Measurements from ENCODE around the gene EVI5. TPM values are rescaled to one million over a fixed set of nuclear protein-coding genes. Genes with fewer than 3 reads are reported as not detected.
"Not testable (repeated sequence)": the region's sequence is repeated elsewhere in the genome, so short reads cannot be mapped to it uniquely, and the experiment has no call there.

Gene EVI5
- total RNA-seq, 1 experiment from 2014 or later: 31.6 TPM

GRCh38 chr1:92536211-92536979, 248.5 kb downstream of the EVI5 start:
- BruUV-seq (replicated peaks): no TSS peak
- Histone ChIP-seq H3K27me3 (replicated peaks; ENCODE audit: insufficient read depth, low read depth, low read length, poor library complexity) (no peaks in the 10 kb centered on the region), H3K36me3 (ENCODE audit: insufficient read depth, low read length, poor library complexity, severe bottlenecking) (no peaks in the 10 kb centered on the region), H3K27ac (ENCODE audit: low read depth, low read length, poor library complexity, severe bottlenecking) (no peak overlapping the region), H3K4me3 (ENCODE audit: low read depth, low read length, poor library complexity, severe bottlenecking) (no peak overlapping the region), H3K9me3 (ENCODE audit: low read depth, low read length, poor library complexity, severe bottlenecking) (no peaks in the 10 kb centered on the region), H3K4me1 (ENCODE audit: insufficient read depth, low read length, poor library complexity, severe bottlenecking) (peaks cover 7% of the 10 kb centered on the region)
- intact Hi-C loops (cut with micrococcal nuclease; ENCODE audit: unreplicated experiment): no loop called here
- no peak for TF ChIP-seq EZH2 (IDR thresholded peaks at IDR 0.05; ENCODE audit: borderline replicate concordance, low read depth, low read length, poor library complexity, severe bottlenecking)
- TF ChIP-seq CTCF (conservative IDR thresholded peaks at IDR 0.05; ENCODE audit: low read depth, low read length): no peak
- DNase-seq (ENCODE audit: low spot score): no peak
- ChIA-PET CTCF (no interaction called here), POLR2A (ENCODE audit: low non-redundant PET) (no interaction called here)

DNA sequence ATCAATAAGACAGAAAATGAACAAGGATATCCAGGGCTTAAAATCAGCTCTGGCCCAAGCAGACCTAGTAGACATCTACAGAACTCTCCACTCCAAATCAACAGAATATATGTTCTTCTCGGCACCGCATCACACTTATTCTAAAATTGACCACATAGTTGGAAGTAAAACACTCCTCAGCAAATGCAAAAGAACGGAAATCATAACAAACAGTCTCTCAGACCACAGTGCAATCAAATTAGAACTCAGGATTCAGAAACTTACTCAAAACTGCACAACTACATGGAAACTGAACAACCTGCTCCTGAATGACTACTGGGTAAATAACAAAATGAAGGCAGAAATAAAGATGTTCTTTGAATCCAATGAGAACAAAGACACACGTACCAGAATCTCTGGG, 252.5 kb downstream of the EVI5 start:
- DNase-seq (ENCODE audit: low spot score); H3K9me3 ChIP-seq (ENCODE audit: low read depth, low read length, poor library complexity, severe bottlenecking); BruUV-seq (replicated peaks); H3K4me3 ChIP-seq (ENCODE audit: low read depth, low read length, poor library complexity, severe bottlenecking); H3K27ac ChIP-seq (ENCODE audit: low read depth, low read length, poor library complexity, severe bottlenecking); intact Hi-C loops (cut with micrococcal nuclease; ENCODE audit: unreplicated experiment); POLR2A ChIA-PET (ENCODE audit: low non-redundant PET); CTCF ChIA-PET; H3K4me1 ChIP-seq (ENCODE audit: insufficient read depth, low read length, poor library complexity, severe bottlenecking); H3K27me3 ChIP-seq (replicated peaks; ENCODE audit: insufficient read depth, low read depth, low read length, poor library complexity); H3K36me3 ChIP-seq (ENCODE audit: insufficient read depth, low read length, poor library complexity, severe bottlenecking): not testable (repeated sequence)

- CTCF ChIA-PET; H3K36me3 ChIP-seq (ENCODE audit: insufficient read depth, low read length, poor library complexity, severe bottlenecking); POLR2A ChIA-PET (ENCODE audit: low non-redundant PET); DNase-seq (ENCODE audit: low spot score); H3K27me3 ChIP-seq (replicated peaks; ENCODE audit: insufficient read depth, low read depth, low read length, poor library complexity); H3K4me1 ChIP-seq (ENCODE audit: insufficient read depth, low read length, poor library complexity, severe bottlenecking); H3K27ac ChIP-seq (ENCODE audit: low read depth, low read length, poor library complexity, severe bottlenecking); intact Hi-C loops (cut with micrococcal nuclease; ENCODE audit: unreplicated experiment); H3K9me3 ChIP-seq (ENCODE audit: low read depth, low read length, poor library complexity, severe bottlenecking); BruUV-seq (replicated peaks); H3K4me3 ChIP-seq (ENCODE audit: low read depth, low read length, poor library complexity, severe bottlenecking): not testable (repeated sequence)
Observed at GRCh38 chr1:92531939-92532338, 253.0 kb downstream of the EVI5 start.

GRCh38 chr1:92527670-92528069, 257.2 kb downstream of the EVI5 start:
- CTCF ChIA-PET: no interaction called here
- Histone ChIP-seq H3K4me1 (ENCODE audit: insufficient read depth, low read length, poor library complexity, severe bottlenecking) (no peaks in the 10 kb centered on the region), H3K4me3 (ENCODE audit: low read depth, low read length, poor library complexity, severe bottlenecking) (no peak overlapping the region), H3K27me3 (replicated peaks; ENCODE audit: insufficient read depth, low read depth, low read length, poor library complexity) (no peaks in the 10 kb centered on the region), H3K36me3 (ENCODE audit: insufficient read depth, low read length, poor library complexity, severe bottlenecking) (no peaks in the 10 kb centered on the region), H3K9me3 (ENCODE audit: low read depth, low read length, poor library complexity, severe bottlenecking) (no peaks in the 10 kb centered on the region), H3K27ac (ENCODE audit: low read depth, low read length, poor library complexity, severe bottlenecking) (no peak overlapping the region)
- no TSS peak for BruUV-seq (replicated peaks)
- no peak for TF ChIP-seq CTCF (conservative IDR thresholded peaks at IDR 0.05; ENCODE audit: low read depth, low read length)
- TF ChIP-seq EZH2 (IDR thresholded peaks at IDR 0.05; ENCODE audit: borderline replicate concordance, low read depth, low read length, poor library complexity, severe bottlenecking): no peak
- POLR2A ChIA-PET (ENCODE audit: low non-redundant PET): no interaction called here
- DNase-seq (ENCODE audit: low spot score): no peak
- intact Hi-C loops (cut with micrococcal nuclease; ENCODE audit: unreplicated experiment): no loop called here

DNA sequence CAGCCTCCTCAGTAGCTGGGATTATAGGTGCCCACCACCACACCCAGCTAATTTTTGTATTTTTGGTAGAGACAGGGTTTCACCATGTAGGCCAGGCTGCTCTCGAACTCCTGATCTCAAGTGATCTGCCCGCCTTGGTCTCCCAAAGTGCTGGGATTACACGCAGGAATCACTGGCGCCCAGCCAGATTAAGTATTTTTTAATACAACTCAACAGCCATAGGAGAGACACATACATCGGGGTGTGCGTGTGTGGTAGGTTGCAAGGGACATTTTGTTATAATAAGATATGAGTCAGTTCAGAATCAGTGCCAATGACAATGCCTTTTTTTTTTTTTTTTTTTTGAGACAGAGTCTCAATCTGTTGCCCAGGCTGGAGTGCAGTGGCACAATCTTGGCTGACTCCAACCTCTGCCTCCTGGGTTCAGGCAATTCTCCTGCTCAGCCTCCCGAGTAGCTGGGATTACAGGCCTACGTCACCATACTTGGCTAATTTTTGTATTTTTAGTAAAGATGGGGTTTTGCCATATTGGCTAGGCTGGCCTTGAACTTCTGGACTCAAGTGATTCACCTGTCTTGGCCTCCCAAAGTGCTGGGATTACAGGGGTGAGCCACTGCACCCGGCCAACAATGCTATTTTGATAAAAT, 259.8 kb downstream of the EVI5 start:
- H3K4me1 ChIP-seq (ENCODE audit: insufficient read depth, low read length, poor library complexity, severe bottlenecking); DNase-seq (ENCODE audit: low spot score); H3K4me3 ChIP-seq (ENCODE audit: low read depth, low read length, poor library complexity, severe bottlenecking); BruUV-seq (replicated peaks); intact Hi-C loops (cut with micrococcal nuclease; ENCODE audit: unreplicated experiment); H3K9me3 ChIP-seq (ENCODE audit: low read depth, low read length, poor library complexity, severe bottlenecking); POLR2A ChIA-PET (ENCODE audit: low non-redundant PET); H3K27ac ChIP-seq (ENCODE audit: low read depth, low read length, poor library complexity, severe bottlenecking); H3K27me3 ChIP-seq (replicated peaks; ENCODE audit: insufficient read depth, low read depth, low read length, poor library complexity); H3K36me3 ChIP-seq (ENCODE audit: insufficient read depth, low read length, poor library complexity, severe bottlenecking); CTCF ChIA-PET: not testable (repeated sequence)
